Retinal pigment epithelial cell (primary cell): ENCODE data around the gene ARHGAP10.
"Not testable (repeated sequence)": the region's sequence is repeated elsewhere in the genome, so short reads cannot be mapped to it uniquely, and the experiment has no call there.

Experiments
- DNase-seq: peaks from one replicate; pipeline ENCODE4 v3.0.0-alpha.2; 2010; ENCODE audit warnings: low read depth
- H3K4me3 ChIP-seq: 2 replicates; pipeline ENCODE4 v1.5.1; 2011; ENCODE audit warnings: mild to moderate bottlenecking, low read length, control low read depth, moderate library complexity
- TF ChIP-seq, protein P1 (sequence below): conservative IDR thresholded peaks from 2 replicates; pipeline ENCODE4 v1.5.1; 2011; ENCODE audit warnings: low read depth, low read length, control low read depth, inconsistent platforms

Gene ARHGAP10

GRCh38 chr4:148081267-148081666 is 349.4 kb downstream of the ARHGAP10 start:
- TF ChIP-seq, protein P1, sequence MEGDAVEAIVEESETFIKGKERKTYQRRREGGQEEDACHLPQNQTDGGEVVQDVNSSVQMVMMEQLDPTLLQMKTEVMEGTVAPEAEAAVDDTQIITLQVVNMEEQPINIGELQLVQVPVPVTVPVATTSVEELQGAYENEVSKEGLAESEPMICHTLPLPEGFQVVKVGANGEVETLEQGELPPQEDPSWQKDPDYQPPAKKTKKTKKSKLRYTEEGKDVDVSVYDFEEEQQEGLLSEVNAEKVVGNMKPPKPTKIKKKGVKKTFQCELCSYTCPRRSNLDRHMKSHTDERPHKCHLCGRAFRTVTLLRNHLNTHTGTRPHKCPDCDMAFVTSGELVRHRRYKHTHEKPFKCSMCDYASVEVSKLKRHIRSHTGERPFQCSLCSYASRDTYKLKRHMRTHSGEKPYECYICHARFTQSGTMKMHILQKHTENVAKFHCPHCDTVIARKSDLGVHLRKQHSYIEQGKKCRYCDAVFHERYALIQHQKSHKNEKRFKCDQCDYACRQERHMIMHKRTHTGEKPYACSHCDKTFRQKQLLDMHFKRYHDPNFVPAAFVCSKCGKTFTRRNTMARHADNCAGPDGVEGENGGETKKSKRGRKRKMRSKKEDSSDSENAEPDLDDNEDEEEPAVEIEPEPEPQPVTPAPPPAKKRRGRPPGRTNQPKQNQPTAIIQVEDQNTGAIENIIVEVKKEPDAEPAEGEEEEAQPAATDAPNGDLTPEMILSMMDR: no peak
- DNase-seq: no peak
- H3K4me3 ChIP-seq: no peak overlapping the region

DNA sequence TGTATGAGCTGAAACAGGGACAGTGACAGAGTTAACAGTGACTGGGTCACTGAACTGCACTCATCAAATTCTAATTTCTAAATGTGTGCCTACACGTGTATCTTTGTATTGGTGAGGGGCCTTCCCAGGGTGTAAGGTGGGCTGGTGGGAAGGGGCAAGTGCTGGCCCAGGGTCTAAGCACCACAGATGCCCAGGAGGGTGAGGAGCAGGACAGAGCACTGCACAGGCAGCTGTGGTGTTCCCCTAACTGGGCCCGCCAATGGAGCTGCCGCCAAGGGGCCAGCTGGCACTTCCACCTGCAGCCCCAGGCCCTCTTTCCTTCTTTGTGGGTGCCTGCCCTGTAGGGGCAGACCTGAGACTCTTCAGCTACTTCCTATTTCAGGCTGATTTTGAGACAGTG is 349.9 kb downstream of the ARHGAP10 start:
- TF ChIP-seq, protein P1: no peak
- H3K4me3 ChIP-seq: no peak overlapping the region
- no peak for DNase-seq

DNA sequence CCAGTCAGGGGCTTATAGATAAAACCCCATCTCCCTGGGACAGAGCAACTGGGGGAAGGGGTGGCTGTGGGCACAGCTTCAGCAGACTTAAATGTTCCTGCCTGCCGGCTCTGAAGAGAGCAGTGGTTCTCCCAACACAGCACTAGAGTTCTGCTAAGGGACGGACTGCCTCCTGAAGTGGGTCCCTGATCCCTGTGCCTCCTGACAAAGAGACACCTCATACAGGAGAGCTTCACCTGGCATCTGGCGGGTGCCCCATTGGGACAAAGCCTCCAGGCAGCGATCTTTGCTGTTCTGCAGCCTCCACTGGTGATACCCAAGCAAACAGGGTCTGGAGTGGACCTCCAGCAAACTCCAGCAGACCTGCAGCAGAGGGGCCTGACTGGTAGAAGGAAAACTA is 351.2 kb downstream of the ARHGAP10 start:
- DNase-seq, H3K4me3 ChIP-seq: not testable (repeated sequence)

- TF ChIP-seq, protein P1: no peak
- H3K4me3 ChIP-seq: no peak overlapping the region
- no peak for DNase-seq
Observed at GRCh38 chr4:148089624-148090023, 357.7 kb downstream of the ARHGAP10 start.

- no peak for DNase-seq
- no peak overlapping the region for H3K4me3 ChIP-seq
- TF ChIP-seq, protein P1: no peak
Observed at GRCh38 chr4:148090029-148090428, 358.1 kb downstream of the ARHGAP10 start.

DNA sequence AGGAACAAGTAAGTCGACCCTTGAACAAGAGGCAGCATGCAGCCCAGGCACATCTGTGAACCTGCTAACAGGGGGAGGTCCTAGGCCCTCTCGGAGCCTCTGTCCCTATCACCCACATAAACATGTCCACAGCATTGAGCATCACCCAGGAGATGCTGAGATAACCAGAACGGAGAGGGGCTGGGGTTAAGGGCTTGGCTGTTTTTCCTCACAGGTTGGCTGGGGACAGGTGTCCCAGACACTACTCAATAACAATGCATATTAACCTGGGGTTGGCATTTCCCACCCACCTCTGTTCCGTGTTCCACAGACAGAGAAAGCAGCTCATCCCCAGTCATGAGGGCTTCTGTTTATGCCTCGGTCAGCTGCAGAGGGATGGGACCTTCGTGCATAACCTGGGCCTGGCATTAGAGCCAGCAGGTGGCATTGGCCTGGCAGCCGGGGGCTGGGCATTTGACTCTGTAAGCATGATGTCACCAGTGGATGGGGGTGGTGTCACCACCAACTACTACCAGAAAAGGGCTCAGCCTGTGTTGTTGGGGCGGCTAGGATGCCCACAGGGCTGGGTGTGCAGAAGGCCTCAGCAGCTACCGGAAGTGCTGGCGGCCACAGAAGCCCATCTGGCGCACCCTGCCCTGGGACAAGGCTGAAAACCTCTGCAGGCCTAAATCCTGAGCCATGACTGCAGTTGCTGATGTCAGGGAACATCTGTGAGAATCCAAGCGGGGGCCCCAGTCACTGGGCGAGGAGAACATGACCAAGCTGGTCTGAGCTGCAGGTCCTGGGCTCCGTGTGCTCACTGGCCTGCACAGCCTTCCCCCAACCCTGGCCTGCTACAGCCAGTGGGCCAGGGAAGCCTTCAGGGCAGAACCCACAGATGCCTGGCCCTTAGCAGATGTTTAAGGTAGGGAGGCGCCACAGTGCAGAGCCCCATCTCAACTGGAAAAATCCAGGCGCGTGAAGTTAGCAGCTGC is 358.9 kb downstream of the ARHGAP10 start:
- TF ChIP-seq, protein P1: no peak
- no peak overlapping the region for H3K4me3 ChIP-seq
- no peak for DNase-seq

DNA sequence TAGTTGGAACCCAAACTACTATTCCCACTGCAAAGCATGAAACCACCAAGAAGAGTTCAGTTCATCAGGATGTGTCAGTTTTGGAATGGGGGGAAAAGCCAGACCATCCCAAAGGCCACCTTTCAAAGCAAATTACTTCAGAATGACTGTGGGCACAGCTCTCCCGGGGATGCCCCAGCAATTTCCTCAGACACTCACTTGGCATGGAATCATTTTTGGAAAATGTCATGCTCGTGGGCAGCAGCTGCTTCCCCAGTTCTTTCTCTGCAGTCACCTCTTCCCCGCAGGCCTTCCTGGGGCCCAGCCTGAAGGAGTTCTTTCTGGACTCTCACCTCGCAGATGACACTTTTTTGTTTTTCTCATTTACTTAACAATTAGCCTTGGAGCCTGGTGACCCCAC is 360.0 kb downstream of the ARHGAP10 start:
- DNase-seq: no peak
- no peak overlapping the region for H3K4me3 ChIP-seq
- TF ChIP-seq, protein P1: no peak
